HG02840 (cell line): Measurements from ENCODE around the gene GFOD2.
A peak's percentile ranks its signal among the peaks of the same experiment; 100 is the strongest.
"Not testable (repeated sequence)": the region's sequence is repeated elsewhere in the genome, so short reads cannot be mapped to it uniquely, and the experiment has no call there.

Source experiments
- ATAC-seq: cut with Tn5 transposase; IDR thresholded peaks from one replicate; pipeline ENCODE4 v1.9.1; 2021; ENCODE audit warnings: mild to moderate bottlenecking, moderate library complexity, moderate number of reproducible peaks; ENCODE audit not compliant: unreplicated experiment, low FRiP score

Gene GFOD2

GRCh38 chr16:67719048-67719777 is at the start of gene GFOD2:
GFOD2 (minus strand) TSS chr16:67719316; CDS start chr16:67685715, 33,601 bp downstream.
- peak; percentile 84 for ATAC-seq

GRCh38 chr16:67767953-67768352 is 48.8 kb upstream of the GFOD2 start:
- ATAC-seq: no peak

GRCh38 chr16:67766291-67766690 is 47.2 kb upstream of the GFOD2 start:
- ATAC-seq: no peak

GRCh38 chr16:67764158-67764667 is 45.1 kb upstream of the GFOD2 start:
- ATAC-seq: no peak

- no peak for ATAC-seq
These were observed 44.0 kb upstream of the GFOD2 start for GRCh38 chr16:67763066-67763465.

- no peak for ATAC-seq
These were observed 43.3 kb upstream of the GFOD2 start for GRCh38 chr16:67762385-67762784.

- ATAC-seq: no peak
These were observed 42.8 kb upstream of the GFOD2 start for GRCh38 chr16:67761924-67762323.

- no peak for ATAC-seq
These were observed 41.8 kb upstream of the GFOD2 start for GRCh38 chr16:67760956-67761230.

- ATAC-seq: no peak
These were observed 41.3 kb upstream of the GFOD2 start for GRCh38 chr16:67760206-67760955.

GRCh38 chr16:67758966-67759365 is 39.9 kb upstream of the GFOD2 start:
- ATAC-seq: no peak

- no peak for ATAC-seq
These were observed 38.9 kb upstream of the GFOD2 start for GRCh38 chr16:67758006-67758405.

- ATAC-seq: no peak
These were observed 33.5 kb upstream of the GFOD2 start for GRCh38 chr16:67752641-67753040.

GRCh38 chr16:67751331-67751730 is 32.2 kb upstream of the GFOD2 start:
- not testable (repeated sequence) for ATAC-seq

- ATAC-seq: no peak
These were observed 31.4 kb upstream of the GFOD2 start for GRCh38 chr16:67750466-67750865.

- no peak for ATAC-seq
These were observed 30.4 kb upstream of the GFOD2 start for GRCh38 chr16:67749436-67750078.

- no peak for ATAC-seq
These were observed 29.7 kb upstream of the GFOD2 start for GRCh38 chr16:67748834-67749233.

- ATAC-seq: no peak
These were observed 27.7 kb upstream of the GFOD2 start for GRCh38 chr16:67746846-67747245.

- ATAC-seq: no peak
These were observed 22.0 kb upstream of the GFOD2 start for GRCh38 chr16:67741118-67741517.

- no peak for ATAC-seq
These were observed 21.3 kb upstream of the GFOD2 start for GRCh38 chr16:67740391-67740790.

- ATAC-seq: no peak
These were observed 17.7 kb upstream of the GFOD2 start for GRCh38 chr16:67736858-67737257.

GRCh38 chr16:67734731-67735201 is 15.7 kb upstream of the GFOD2 start:
- ATAC-seq: no peak
